GM19455 (cell line): ENCODE data around the gene SYF2.
"Not testable (repeated sequence)": the region's sequence is repeated elsewhere in the genome, so short reads cannot be mapped to it uniquely, and the experiment has no call there.

Experiments
- ATAC-seq: cut with Tn5 transposase; IDR thresholded peaks from one replicate; pipeline ENCODE4 v1.9.1; 2021; ENCODE audit not compliant: unreplicated experiment

The SYF2 gene

DNA sequence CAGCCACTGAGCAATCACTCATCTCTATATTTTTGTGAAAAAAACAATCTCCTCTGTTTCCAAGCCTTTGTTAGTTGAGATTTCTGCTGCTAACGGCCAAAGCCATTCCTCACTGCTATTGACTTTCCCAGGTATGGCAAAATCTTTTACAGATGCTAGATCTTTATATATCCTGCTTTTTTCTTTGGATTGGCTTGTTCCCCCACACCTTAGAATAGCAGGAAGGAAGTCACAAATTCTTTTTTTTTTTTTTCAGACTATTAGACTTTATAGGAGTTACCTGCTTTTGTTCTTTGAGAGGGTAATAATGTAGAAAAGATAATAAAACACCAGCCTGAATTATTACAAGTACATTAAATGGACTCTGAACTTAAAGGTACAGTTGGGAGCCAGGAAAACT lies 24.2 kb downstream of the SYF2 start:
- ATAC-seq = no peak

DNA sequence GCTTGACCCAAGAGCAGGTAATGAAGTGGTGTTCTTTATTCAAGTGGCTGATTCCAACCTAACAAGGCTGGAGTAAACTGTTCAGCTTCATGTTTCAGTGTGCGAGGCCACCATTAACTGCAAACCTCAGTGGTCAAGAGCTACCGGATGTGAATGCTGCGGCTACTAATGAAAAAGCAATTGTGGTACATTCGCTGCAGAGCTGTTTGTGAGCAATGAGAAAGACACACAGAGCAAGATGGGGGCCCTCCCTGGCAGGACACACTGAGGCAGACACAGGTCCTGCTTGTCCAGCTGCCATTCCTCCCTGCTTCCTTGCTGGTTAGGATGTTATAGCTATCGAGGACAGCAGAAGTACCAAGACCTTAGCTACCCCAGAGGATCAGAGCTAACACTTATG lies 26.1 kb downstream of the SYF2 start:
- no peak for ATAC-seq

DNA sequence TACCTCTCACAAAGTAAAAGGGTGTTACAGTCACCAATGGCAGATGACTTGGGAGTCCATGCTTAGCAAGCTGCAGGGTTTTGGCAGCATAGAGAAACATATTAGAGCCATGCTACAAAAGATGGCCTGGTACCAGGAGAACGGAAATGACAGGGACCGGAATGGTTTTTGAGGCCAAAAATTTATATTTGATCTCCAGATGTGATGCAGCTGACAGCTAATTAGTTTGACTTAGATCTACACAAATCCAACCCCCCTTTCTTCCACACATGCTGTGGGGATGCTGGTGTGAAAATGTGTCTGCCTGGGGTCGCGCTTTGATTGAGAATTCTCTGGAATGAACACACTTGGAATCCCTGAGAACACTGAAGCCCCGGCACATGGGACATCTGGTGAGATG lies 26.5 kb downstream of the SYF2 start:
- ATAC-seq = no peak

DNA sequence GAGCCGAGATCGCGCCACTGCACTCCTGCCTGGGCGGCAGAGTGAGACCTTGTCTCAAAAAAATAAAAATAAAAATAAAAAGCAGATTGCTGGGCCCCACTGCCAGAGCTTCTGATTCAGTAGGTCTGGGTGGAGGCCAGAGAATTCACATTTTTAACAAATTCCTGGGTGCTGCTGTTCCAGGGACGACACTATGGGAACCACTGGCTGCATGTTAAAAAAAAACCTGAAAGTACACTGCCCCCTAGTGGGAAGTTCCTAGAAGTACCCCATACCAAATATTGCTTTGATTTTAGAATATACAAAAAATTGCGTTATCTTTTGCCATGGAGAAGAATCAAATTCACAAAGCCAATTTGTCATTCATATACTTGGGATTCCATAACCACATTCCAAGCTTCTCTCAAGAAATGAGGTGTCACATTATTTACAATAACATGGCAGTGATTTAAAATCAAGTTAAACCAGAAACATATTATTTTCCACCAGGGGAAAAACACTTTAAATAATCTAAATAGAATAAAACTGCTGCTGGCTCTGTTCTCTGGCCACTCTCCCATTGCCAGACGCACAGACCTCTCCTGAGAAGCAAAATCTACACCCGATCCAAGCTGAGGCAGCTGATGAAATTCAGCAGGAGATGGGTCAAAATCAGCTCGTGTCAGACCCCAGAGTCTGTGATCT lies 27.4 kb downstream of the SYF2 start:
- ATAC-seq = no peak

DNA sequence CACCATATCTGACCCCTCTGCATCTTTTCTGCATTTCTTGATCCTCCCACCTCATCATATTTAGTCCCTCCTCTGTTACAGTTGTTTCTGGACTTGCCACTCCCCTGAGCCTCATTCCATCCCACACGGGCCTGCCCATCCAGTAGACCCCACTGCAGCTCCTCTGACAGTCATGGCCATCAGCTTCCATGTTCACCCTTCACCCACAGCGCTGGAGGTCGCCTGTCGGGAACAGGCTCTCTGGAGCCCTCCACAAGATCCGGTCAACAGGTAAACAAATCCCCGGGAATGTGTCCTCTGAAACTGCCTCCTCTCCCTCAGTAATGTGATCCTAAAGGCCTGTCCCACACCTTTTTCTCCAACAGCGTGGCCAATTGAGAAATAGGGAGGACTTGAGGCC lies 31.3 kb downstream of the SYF2 start:
- no peak for ATAC-seq

DNA sequence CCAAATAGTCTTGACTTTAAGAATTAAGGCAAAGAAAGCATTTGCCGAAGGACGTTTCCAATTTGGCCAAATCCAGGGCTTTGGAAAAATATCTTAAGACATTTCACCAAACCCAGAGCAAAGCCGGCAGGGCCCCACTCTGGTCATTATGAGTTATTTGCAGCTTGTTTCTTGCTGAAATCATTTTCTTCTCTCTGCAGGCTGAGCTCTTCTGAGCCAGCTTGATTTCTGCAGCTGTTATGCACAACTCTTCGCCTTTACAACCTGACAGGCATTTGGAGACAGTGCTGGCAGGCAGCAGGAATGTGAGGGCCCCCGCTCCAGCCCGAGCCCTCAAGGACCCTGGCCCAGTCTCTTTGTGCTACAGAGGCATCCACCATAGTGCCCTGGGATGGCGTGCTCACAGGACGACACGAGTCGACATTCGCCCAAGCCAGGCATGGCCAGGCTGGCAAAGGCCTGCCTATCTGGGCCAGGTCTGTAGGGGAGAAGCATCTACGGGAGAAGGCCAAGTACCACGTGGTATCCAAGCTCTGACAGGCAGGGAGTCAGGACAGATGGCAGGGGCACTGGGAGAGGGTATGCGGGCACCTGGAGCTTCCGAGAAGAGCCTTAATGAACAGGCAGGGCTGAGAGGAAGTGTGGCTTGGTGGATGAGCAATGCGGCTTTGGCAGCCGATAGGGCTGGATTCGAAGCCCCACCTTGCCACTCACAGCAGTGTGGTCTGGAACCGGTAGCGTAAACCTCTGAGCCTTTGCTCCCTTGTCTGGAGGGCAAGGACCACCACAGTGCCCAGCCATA lies 32.3 kb downstream of the SYF2 start:
- no peak for ATAC-seq

DNA sequence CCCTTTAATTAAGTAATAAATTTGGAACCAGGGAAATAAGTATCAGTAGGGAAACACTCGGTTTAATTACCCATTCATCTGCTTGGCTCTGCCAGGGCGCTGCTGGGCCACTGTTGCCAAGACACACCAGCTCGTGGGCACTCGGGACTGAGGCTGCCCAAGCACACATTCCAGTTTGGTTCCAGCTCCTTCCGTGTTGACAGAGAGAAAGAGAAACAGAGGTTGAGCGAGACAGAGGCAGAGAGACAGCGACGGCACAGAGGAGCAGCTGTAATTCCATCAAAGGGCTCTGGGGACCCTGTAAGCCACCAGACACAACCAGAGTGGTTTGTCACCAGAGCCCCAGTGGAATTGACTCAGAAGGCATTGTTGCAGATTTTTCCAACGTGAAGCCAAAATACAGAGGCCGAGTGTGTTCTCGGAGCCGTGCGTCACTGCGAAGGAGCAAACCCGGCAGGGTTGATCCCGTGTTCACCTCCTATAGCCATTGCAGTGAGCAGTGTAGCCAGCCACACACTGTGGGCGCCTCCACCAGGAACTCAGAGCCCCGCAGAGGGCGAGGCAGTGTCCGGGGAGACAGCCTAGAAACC lies 33.5 kb downstream of the SYF2 start:
- no peak for ATAC-seq

DNA sequence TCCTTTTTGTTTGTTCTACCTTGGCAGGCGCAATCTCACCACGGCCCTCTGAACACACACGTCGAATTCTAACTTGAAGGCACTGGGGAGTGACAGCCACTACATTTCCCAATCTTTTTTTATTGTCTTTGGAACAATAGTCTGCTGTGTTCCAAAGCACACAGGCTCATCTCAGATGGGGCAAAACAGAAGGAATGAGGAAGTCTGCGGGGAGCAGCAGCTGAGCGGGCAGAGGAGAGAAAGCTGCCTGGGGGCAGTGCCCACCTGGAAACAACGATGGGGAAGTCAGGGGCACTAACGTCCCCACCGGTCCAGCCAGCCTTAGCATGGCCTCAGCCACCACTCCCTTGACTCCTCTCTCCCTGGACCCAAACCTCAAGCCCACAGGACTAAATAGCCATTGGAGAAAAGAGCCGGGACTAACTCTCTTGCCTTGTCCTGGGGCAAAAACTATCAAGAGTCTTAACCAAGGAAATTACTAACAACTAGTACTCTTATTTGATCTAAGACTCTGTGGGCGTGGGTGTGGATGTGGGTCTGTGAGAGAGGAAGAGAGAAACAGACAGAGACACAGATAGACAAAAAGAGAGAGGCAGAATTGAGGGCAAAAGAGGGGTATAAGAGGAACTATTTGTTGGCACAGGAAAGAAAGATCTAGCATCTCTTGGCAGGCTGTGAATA lies 34.2 kb downstream of the SYF2 start:
- ATAC-seq = no peak

DNA sequence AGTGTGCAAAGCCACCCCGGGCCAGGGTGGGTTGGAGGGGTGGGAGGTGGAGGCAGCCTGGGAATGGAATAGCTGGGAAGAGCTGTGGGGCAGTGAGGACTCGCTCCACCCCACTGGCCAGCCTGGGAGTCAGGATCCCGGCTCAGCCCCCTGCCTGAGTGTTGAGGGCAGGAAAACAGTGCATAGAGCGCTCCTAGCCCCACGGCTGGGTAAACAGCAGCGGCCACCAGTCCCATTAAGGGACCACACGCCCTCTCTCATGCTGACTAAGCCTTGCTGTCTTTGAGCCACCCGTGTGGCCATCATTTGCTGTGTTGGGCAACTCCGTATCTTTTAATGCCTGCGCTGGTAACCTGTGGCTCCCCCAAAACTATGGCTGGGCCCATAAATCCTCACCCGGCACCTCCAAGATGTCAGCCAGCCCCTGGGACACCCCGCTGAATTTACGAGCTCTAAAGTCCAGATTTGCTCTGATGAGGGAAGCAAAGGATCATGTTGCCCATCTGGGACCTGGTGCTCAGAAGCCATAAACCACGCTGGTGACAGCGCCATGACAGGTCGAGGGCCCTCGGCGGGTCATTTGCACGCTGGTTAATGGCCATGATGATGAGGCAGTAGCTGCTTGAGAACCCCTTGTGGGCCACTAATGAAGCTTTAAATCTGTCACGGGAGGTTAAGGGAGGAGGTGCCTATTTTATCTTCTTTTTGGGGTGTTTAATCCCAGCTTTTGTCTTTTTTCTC lies 34.9 kb downstream of the SYF2 start:
- ATAC-seq = no peak

DNA sequence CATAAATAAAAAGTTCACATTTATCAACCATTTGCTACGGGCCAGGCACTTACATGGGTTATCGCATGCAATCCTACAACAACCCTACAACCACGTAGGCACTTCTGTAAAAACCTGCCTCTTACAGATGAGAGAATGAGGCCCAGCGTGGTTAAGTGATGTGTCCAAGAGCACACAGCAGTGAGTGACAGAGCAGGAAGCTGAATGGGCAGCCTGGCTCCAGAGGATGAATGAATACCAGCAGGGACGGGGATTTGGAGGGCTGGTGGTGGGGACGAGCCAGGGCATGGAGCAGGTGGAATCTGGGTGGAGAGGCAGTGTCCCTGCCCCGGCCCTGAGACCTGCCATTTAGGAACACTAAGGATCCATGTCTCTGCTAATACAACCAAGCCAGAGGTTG lies 35.5 kb downstream of the SYF2 start:
- ATAC-seq = no peak

DNA sequence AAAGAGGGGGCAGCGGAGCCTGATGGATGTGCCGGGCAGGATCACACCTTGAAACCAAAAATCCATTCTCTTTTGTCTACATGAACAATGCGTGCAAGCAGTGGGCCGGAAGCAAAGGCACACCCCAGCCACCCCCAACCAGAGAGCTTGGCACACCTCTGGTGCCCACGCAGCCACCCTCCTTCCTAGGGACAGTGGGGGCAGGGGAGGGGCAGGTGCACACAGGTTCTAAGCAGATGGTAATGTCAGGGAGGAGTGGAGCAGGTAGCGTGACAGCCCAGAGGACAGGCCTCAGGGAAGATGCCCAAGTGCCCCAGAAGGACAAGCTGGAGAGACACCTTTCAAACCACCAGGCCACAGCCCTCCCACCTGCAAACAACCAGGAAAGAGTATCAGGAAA lies 36.5 kb downstream of the SYF2 start:
- no peak for ATAC-seq

DNA sequence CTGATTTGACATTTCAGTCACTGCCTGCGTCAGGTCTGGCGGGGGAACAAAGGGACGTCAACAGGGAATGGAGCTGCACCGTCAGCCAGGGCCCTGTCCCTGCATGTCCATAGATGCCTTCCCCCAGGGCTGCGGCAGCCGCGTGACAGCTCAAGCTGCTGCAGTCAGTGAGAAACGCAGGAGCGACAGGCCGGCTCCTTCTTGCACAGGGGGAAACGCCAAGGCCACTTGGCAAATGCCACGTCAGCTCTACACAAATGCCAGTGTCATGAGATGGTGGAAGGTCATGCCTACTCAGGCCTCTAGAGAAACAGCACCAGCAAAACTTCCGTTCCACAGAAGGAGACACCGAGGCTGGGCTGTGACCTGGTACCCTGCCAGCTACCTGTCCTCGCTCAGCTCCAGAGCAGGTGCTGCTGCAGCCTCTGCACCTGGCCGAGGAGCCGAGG lies 37.7 kb downstream of the SYF2 start:
- ATAC-seq = no peak

DNA sequence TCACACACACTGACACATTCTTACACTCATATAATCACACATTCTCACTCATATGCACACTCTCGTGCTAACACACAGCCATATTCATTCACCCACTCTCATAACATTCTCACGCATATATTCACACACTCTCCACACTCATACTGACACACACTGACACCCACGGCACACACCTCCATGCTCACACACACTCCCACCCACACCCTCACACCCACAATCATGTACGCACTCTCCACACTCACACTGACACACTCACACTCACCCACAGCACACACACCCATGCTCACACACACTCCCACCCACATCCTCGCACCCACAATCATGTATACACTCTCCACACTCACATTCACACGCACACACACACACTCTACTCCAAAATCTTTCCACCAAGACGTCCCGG lies 38.2 kb downstream of the SYF2 start:
- ATAC-seq = no peak

DNA sequence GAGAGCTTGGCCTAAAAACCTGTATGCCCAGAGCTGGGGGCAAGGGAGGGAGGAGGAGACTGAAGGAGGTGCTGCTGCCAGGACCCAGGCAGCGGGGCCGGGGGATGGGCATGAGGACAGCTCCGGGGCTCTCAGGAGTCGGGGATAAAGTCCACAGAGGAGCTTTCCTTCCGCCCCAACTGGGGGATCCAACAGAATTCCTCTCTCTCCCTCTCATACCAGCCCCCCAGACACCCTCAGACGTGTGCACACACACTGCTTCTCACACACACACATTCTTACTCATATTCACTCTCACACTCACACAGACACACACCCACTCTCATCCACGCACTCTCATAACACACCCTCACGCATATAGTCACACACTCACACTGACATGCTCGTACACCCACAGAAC lies 39.1 kb downstream of the SYF2 start:
- ATAC-seq = no peak

DNA sequence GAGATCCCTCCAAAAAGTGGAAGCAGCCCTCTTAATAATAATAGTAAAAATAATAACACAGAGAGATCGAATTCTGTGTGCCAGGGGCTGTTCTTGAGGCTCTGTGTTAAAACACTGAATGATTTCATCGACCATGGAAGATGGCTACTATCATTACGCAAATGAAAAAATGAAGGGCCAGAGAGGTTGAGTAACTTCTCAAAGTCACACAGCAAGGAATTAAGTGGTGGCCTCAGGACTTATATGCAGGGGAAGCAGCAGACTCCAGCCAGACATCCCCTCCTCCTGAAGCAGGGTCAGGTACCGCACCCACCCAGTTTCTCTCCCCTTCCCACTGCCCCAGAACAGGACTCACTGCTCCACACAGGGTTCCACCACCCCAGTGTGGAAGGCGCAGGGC lies 40.1 kb downstream of the SYF2 start:
- ATAC-seq = no peak

DNA sequence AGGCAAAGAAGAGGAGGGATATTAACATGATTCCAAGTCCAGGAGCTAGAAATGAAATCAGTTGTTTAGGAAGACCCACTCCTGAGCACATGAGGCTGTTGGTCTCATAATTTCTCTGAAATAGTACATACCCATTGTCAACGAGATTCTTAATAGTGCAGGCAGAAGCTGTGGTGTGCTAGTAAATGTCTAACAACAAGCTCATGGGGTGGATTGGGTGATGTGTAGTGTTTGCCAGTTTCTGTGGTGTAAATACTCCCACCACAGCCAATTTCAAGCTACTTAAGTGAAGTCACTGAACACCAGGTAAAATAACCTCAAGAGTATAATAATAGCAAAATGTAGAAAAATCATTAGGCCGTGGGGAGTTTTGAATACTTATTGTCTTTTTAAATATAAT lies 42.0 kb downstream of the SYF2 start:
- ATAC-seq = no peak

DNA sequence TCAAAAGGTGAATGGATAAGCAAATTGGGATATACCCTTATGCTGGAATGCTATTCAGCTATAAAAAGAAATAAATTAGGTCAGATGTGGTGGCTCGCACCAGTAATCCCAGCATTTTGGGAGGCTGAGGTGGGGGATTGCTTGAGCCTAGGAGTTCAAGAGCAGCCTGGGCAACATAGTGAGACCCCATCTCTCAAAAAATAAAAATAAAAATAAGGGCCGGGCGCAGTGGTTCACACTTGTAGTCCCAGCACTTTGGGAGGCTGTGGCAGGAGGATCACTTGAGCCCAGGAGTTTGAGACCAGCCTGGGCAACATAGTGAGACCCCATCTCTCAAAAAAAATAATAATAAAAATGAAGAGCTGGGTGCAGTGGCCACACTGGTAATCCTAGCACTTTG lies 44.4 kb downstream of the SYF2 start:
- not testable (repeated sequence) for ATAC-seq

DNA sequence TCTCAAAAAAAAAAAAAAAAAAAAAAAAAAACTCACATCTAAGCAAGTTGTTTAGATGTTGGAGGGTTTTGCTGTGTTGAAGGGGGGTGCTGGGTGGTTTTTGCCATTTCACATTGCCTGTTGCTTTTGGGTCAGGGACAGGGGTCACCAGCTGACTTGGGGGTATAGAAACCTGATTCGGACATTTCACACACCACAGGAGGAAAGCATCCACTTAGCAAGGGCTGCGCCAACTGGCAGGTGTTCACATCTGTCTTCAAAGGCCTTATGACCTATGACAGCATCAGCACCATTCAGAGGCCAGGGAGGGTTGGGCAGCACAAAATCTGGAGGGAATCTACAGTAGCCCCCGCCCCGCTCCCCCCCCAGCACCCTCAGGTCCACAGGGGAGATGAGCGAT lies 45.2 kb downstream of the SYF2 start:
- ATAC-seq = no peak

DNA sequence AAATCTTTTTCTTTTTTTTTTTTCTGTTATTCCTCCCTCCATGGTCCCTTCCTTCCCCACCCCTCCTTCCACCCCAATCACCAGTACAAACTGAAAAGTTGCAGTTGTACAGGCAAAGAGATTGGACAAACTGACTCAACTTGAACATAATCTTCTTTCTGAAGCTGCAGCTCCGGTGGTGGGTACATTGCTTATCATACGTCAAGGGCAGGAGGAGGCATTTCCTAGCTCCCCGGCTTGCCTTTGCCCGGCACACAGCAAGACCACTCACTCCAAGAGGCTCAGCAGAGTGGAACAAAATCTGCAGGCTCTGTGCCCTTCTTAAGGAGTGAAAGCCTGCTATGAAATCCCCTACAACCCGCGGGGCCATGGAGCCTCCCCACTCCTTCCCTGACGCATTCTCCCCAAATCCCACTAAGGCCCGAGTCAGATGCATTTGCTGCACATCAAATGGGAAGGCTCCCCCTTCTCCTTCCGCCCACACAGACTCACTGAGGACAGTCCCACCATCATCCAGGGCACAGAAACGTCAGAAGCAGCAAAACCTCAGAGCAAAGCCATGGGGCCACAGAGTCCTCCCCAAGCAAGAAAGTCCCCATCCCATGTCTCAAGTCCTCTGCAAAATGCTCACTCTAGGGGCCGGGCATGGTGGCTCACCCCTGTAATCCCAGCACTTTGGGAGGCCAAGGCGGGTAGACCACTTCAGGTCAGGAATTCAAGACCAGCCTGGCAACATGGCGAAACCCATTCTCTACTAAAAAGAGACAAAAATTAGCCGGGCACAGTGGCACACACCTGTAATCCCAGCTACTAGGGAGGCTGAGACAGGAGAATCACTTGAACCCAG lies 45.9 kb downstream of the SYF2 start:
- no peak for ATAC-seq
